Astrocyte of the cerebellum (primary cell): ENCODE measurements around the gene STK32C.

ENCODE experiments used
- DNase-seq: peaks from one replicate; pipeline ENCODE4 v3.0.0-alpha.2; 2011; ENCODE audit warnings: low read depth
- H3K4me3 ChIP-seq: 2 replicates; pipeline ENCODE4 v1.5.1; 2011; ENCODE audit warnings: mild to moderate bottlenecking, low read depth, low read length, moderate library complexity
- in situ Hi-C: cut with HindIII; loops from 2 replicates; pipeline ENCODE4 v1.10.0; 2017; ENCODE audit warnings: low sequenced_read_pairs
- TF ChIP-seq, protein P1 (sequence below): IDR thresholded peaks from 2 replicates; pipeline ENCODE4 v1.5.1; 2012; ENCODE audit warnings: low read length, low read depth, moderate library complexity, mild to moderate bottlenecking; ENCODE audit errors: missing control alignments

STK32C gene

GRCh38 chr10:132302421-132303310 lies 5.1 kb downstream of the STK32C start:
- DNase-seq: no peak
- in situ Hi-C loops: no loop called here
- no peak overlapping the region for H3K4me3 ChIP-seq
- TF ChIP-seq, protein P1, sequence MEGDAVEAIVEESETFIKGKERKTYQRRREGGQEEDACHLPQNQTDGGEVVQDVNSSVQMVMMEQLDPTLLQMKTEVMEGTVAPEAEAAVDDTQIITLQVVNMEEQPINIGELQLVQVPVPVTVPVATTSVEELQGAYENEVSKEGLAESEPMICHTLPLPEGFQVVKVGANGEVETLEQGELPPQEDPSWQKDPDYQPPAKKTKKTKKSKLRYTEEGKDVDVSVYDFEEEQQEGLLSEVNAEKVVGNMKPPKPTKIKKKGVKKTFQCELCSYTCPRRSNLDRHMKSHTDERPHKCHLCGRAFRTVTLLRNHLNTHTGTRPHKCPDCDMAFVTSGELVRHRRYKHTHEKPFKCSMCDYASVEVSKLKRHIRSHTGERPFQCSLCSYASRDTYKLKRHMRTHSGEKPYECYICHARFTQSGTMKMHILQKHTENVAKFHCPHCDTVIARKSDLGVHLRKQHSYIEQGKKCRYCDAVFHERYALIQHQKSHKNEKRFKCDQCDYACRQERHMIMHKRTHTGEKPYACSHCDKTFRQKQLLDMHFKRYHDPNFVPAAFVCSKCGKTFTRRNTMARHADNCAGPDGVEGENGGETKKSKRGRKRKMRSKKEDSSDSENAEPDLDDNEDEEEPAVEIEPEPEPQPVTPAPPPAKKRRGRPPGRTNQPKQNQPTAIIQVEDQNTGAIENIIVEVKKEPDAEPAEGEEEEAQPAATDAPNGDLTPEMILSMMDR: no peak

DNA sequence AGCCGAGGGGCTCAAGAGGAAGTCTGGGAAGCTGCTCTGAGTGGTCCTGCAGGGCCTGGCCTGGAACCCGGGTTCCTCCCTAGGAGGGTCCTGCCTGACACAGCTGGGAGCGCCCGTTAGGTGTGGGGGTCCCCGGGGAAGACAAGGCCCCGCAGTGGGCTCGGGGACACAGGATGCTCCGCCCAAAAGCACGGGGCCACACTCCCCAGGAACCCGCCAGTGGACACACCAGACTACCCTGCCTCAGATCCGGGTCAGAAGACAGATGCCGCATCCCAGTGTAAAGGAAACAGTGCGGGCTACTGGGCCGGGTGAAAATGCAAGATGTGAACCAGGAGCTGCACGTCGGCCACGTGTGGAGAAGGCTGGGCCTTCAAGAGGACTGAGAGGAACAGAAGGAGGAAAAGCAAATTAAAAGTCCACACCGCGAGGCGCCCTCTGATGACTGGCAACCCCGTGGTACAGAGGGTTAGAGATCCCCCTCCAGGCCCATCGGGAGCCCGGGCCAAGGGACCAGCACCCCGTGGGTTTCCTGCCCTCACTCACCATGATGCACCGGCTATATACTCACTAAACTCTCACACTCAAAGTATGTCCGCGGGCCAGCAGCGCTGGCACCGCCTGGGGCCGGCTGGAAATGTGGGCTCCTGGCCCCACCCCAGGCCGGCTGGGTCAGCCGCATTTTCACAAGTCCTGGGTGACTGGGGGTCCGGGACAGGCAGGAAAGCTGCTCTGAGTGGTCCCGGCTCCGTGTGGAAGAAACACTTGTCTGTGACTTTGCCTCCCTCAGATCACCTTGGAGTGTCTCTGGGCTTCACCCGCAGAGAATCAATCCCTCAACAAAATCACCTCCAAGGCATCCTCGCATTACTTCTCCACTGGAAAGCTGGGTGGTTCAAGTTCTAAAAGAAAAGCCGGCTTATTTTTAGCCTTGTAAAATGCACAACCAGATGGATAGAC lies 6.1 kb downstream of the STK32C start:
- no peak overlapping the region for H3K4me3 ChIP-seq
- TF ChIP-seq, protein P1: no peak
- in situ Hi-C loops: no loop called here
- DNase-seq: no peak

GRCh38 chr10:132300582-132300981 lies 7.2 kb downstream of the STK32C start:
- no peak for DNase-seq
- in situ Hi-C loops: no loop called here
- H3K4me3 ChIP-seq: no peak overlapping the region
- TF ChIP-seq, protein P1: no peak

GRCh38 chr10:132299371-132300336 lies 8.1 kb downstream of the STK32C start:
- TF ChIP-seq, protein P1: no peak
- DNase-seq: no peak
- no peak overlapping the region for H3K4me3 ChIP-seq
- in situ Hi-C loops: no loop called here

GRCh38 chr10:132298038-132298881 lies 9.5 kb downstream of the STK32C start:
- in situ Hi-C loops: no loop called here
- TF ChIP-seq, protein P1: no peak
- no peak overlapping the region for H3K4me3 ChIP-seq
- DNase-seq: no peak
